GM12801 (cell line): ENCODE data around the gene PAX3.

ENCODE experiments used
- TF ChIP-seq, protein P1 (sequence below): IDR thresholded peaks from one replicate; pipeline ENCODE4 v1.5.1; 2011; ENCODE audit warnings: control low read depth; ENCODE audit not compliant: insufficient read length; ENCODE audit errors: extremely low read depth

Gene PAX3

DNA sequence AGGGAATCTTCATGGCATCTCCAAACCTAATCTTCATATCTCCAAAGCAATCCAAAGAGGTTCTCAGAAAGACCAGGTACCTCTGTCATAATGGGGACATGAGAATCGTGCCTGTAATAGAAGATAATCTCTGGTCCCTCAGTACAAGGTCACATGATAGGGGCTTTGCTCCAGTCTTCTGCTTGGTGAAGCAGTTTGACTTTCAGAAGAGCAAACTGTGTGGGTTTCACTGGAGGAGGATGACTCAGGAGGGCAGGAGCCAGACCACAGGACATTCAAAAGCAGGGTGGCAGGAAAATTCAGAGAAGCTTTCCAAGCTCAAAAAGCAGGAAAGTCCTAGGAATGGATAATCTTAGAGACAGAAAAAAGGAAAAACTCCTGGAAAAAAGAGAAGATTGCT, 10.6 kb upstream of the PAX3 start:
- TF ChIP-seq, protein P1, sequence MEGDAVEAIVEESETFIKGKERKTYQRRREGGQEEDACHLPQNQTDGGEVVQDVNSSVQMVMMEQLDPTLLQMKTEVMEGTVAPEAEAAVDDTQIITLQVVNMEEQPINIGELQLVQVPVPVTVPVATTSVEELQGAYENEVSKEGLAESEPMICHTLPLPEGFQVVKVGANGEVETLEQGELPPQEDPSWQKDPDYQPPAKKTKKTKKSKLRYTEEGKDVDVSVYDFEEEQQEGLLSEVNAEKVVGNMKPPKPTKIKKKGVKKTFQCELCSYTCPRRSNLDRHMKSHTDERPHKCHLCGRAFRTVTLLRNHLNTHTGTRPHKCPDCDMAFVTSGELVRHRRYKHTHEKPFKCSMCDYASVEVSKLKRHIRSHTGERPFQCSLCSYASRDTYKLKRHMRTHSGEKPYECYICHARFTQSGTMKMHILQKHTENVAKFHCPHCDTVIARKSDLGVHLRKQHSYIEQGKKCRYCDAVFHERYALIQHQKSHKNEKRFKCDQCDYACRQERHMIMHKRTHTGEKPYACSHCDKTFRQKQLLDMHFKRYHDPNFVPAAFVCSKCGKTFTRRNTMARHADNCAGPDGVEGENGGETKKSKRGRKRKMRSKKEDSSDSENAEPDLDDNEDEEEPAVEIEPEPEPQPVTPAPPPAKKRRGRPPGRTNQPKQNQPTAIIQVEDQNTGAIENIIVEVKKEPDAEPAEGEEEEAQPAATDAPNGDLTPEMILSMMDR = no peak

GRCh38 chr2:222307978-222308730, 9.4 kb upstream of the PAX3 start:
- TF ChIP-seq, protein P1 = no peak

DNA sequence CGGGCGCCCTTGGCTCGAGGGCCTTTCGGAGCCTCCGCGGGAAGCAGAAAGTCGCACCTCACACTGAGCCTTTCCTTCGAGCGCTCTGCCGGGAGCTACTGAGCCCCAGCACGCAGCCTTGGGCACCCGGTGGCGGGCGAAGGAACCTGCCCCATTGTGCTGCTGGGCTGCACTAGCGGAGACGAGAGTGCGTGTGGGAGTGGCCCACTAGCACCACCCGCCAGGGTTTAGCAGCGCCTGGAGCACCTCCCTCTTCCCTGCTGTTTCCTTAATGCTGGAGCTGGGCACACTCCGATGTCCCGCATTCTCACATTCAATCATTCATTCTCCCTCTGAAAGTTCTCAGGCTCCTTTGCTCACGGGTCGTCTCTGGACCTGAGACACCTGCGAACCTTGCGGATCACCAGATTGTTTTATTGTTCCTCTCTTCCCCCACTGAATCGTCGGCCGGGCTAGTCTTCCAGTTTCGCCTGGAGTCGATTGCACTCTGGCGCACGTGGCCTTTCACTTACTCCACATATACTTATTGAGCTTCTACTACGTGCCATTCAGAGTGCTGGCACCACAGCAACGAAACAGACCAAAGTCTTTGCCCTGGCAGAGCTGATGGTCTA, 8.5 kb upstream of the PAX3 start:
- TF ChIP-seq, protein P1 = no peak

GRCh38 chr2:222306393-222307142, 7.8 kb upstream of the PAX3 start:
- TF ChIP-seq, protein P1 = no peak

GRCh38 chr2:222305516-222306392, 7.0 kb upstream of the PAX3 start:
- TF ChIP-seq, protein P1 = no peak

- TF ChIP-seq, protein P1 = no peak
Observed at GRCh38 chr2:222304737-222305515, 6.1 kb upstream of the PAX3 start.
